SKM-1 (cell line): ENCODE data around the gene C20orf96.
"Not testable (repeated sequence)": the region's sequence is repeated elsewhere in the genome, so short reads cannot be mapped to it uniquely, and the experiment has no call there.

Experiments
- DNase-seq: peaks from one replicate; lab custom pipeline; 2025; ENCODE audit not compliant: unreplicated experiment; lab: John Stamatoyannopoulos, UW

The C20orf96 gene

DNA sequence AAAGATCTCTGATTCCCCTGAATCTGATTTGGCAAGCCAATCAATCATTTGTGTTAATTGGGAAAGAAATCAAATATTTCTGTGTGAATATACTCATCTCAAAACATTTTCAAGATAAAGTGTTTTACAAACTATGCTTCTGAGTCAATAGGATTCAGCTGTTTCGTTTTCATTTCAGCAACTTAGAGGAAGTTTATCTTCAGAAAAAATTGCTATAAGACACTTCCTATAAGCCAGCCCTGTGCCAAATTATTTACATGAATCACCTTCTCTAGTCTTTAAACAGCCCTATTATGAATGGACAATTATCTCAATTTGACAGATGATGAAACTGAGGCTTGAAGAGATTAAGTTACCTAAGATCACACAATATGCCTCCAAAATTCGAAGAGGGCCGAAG is 52.6 kb downstream of the C20orf96 start:
- no peak for DNase-seq

DNA sequence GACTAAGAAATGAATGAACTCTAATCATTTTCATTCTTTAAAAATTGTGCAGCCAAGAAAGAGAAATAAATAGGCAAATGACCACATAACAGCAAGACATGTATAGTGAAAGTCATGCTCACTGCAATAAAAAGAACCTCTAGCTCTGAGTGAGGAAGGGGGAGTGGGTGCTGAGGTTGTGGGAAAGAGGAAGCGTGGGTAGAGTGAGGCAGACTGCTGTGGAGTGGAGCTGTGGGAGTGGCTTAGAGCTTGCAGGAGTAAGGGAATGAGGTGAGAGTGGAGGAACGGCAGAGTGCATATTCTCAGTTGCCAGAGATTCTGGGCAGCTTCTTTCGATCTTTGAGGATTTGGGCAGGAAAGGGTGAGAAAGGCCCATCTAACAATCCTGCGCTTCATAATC is 53.1 kb downstream of the C20orf96 start:
- peak; percentile 13 for DNase-seq

DNA sequence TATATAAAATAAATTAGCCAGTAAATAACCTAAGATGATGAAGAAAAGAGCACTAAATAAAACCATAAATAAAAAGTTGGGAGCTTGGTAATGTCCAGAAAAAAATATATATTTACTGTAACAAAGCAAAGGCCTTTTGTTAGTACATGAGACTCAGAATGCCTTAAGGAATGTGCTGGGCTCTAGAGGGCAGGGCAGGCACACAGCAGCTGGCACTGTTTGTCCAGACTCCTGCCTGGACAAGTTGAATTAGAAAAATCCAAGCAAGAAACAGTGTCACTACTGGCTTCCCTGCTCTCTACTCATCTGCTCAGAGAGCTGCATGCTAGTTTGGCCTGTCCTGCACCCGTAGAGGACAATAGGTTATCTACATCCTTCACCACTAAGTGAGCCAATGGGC is 54.7 kb downstream of the C20orf96 start:
- DNase-seq: no peak

DNA sequence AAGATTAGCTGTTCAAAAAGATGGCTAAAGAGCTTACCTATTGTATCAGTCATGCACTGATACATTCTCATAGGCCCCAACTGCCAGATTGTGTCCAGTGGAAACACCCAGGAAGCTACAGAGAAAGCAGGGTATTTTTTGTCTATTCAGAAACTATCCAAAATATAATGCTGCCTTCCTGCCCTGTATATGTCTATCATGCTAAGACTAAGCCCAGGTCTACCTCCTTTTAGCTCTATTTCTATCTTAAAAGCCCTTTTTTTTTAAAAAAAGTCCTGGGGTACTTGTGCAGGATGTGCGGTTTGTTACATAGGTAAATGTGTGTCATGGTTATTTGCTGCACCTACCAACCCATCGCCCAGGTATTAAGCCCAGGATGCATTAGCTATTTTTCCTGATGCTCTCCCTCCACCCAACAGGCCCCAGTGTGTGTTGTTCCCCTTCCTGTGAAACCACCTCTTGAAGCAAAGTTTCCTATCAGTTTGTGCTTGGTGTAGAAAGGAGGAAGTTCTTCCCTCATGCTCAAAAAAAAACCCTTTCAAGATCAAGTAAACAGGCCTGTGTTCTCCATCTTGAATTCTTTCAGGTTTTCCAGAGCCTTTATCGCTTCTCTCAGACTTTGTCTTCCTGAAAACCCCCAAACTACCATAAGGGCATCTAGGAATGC is 63.0 kb downstream of the C20orf96 start:
- DNase-seq: no peak

DNA sequence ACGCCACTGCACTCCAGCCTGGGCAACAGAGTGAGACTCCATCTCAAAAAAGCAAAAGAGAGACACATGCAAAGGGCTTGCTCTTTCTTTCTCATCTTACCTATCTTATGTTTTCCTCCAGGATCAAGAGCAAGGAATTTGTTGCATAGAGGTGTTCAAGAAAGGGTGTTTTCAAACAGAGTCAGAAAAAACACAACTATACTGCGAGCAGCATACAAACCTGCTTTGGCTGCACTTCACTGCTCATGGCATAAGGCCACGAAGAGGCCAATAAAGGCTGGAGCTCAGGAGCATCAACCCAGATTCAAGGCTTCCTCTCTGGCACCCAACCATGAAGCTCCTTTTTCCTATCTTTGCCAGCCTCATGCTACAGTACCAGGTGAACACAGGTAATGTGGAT is 63.6 kb downstream of the C20orf96 start, which contains the start of gene DEFB129:
Gene DEFB129, plus strand, starts transcription at position 301 of the 400 bp plus-strand sequence. Its CDS starts 31 bp downstream, at position 332.
- DNase-seq: no peak

DNA sequence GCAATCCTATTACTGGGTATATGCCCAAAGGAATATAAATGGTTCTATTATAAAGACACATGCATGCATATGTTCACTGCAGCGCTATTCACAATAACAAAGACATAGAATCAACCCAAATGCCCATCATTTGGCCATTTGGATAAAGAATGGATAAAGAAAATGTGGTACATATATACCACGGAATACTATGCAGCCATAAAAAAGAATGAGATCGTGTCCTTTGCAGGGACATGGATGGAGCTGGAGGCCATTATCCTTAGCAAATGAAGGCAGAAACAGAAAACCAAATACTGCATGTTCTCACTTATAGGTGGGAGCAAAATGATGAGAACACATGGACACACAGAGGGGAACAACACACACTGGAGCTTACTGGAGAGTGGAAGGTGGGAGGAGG is 64.7 kb downstream of the C20orf96 start:
- not testable (repeated sequence) for DNase-seq

DNA sequence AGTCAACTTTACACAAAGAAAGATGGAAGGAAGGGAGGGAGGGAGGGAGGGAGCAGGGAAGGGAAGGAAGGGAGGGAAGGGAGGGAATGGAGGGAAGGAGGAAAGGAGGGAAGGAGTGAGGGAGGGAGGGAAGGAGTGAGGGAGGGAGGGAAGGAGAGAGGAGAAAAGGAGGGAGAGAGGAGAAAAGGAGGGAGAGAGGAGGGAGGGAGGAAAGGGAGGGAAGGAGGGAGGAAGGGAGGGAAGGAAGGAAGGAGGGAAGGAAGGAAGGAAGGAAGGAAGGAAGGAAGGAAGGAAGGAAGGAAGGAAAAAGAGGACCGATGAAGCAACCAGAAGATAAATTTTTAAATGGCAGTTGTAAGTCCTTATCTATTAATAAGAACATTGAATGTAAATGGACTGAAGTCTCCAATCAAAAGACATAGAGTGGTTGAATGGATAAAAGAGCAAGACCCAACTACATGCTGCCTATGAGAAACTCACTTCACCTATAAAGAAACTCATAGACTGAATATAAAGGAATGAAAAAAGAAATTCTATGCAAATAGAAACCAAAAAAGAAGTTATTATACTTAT is 69.2 kb downstream of the C20orf96 start:
- DNase-seq: no peak
